GM12874 (cell line): Measurements from ENCODE around the gene TCP11X1.
"Not testable (repeated sequence)": the region's sequence is repeated elsewhere in the genome, so short reads cannot be mapped to it uniquely, and the experiment has no call there.

ENCODE experiments used
- CTCF ChIP-seq: IDR thresholded peaks from 2 replicates; pipeline ENCODE4 v1.5.1; 2011; ENCODE audit warnings: low read depth, mild to moderate bottlenecking, control low read depth, low read length, moderate library complexity; ENCODE audit not compliant: insufficient read depth

Gene TCP11X1

GRCh38 chrX:102214986-102215385, at the start of gene TCP11X1:
TSS of gene TCP11X1 (plus strand) at chrX:102215301.
- not testable (repeated sequence) for TF ChIP-seq CTCF

- TF ChIP-seq CTCF = no peak
Observed at GRCh38 chrX:102185967-102186720, 29.0 kb upstream of the TCP11X1 start.

DNA sequence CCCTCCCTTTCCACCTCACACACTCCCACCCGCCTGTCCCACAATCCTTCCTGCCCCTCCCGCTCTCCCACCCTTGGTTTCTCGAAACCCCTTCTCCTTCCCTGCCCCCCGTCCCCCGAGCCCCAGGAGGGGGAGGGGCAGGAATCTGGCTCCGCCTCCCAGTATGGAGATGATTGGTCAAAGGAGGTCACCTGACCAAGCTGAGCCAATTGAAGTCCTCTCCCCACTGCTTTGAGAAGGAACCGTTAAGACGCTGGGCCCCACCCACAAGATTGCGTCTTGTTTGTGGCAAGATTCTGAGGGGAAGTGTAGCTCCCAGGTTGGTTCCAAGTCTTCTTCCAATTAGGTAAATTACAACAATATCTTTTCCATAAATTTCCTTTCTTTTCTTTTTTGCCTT, 31.8 kb downstream of the TCP11X1 start, which contains the start of gene NXF2:
NXF2 (plus strand) TSS at position 275 of the 400 bp plus-strand sequence. CDS start 59,912 bp downstream, outside the sequence.
- not testable (repeated sequence) for TF ChIP-seq CTCF
